ENCODE measurements around the gene EPM2A. TPM values are rescaled to one million over a fixed set of nuclear protein-coding genes. Genes with fewer than 3 reads are reported as not detected.

EPM2A gene
- total and polyA plus RNA-seq, 2 donors (not counting 3 experiments of a cell fraction or from before 2014, with no cell fraction given), result 3.1 to 4.8 TPM

DNA sequence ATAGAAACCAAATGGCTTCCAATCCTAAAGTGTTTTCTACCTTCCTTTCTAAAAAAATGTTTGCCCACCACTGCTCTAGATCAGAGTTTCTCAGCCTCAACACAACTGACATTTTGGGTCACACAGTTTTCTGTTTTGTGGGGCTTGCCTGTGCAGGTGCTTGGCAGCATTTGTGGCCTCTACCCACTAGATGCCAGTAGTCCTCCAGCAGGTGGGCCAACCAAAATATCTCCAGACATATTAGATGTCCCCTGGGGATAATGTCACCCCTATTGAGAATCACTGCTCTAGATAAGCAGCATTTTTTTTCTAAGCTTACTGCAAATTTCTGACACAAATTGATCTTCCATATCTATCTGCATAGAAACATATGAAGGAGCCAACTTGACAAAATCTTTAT lies 26.3 kb upstream of the EPM2A start:
- H3K9me3 ChIP-seq (replicated peaks; ENCODE audit: control insufficient read depth, insufficient read depth, low read length), result no peaks in the 10 kb centered on the region
- POLR2A ChIA-PET, result no interaction called here
- DNase-seq (ENCODE audit: low read depth, low spot score) (no peak), FAIRE-seq (no peak)
- no peaks in the 10 kb centered on the region for H3K4me1 ChIP-seq (ENCODE audit: control insufficient read depth, extremely low read depth, insufficient read depth, low read length)
- dilution Hi-C loops (cut with MboI; ENCODE audit: extremely low pct_ligation_motif_present, low sequenced_read_pairs), result no loop called here
- H2AFZ ChIP-seq (ENCODE audit: low read depth, low read length), result no peak overlapping the region
- H3K4me3 ChIP-seq (replicated peaks in 1 of 3; ENCODE audit: insufficient read depth in 1 of 3, low read depth in 1 of 3, low read length in 3 of 3), result no peak overlapping the region
- no peaks in the 10 kb centered on the region for H4K20me1 ChIP-seq (replicated peaks; ENCODE audit: control insufficient read depth, extremely low read depth, insufficient read depth, low read length)
- BruUV-seq (replicated peaks), result no TSS peak
- intact Hi-C loops (cut with micrococcal nuclease), result no loop called here
- H3K9ac ChIP-seq (replicated peaks; ENCODE audit: extremely low read depth, insufficient read depth, low read length), result no peak overlapping the region
- CTCF ChIA-PET, result interaction anchor here (0.7 kb wide), 1 partner anchor 10 kb away, joined by 3 read pairs; no protein-coding TSS in a partner anchor
- no peaks in the 10 kb centered on the region for H3K79me2 ChIP-seq (ENCODE audit: control insufficient read depth, insufficient read depth, low read length)
- no peak overlapping the region for H3K4me2 ChIP-seq (ENCODE audit: insufficient read depth, low read length)
- no peaks in the 10 kb centered on the region for H3K36me3 ChIP-seq (ENCODE audit: control insufficient read depth in 2 of 2, extremely low read depth in 1 of 2, insufficient read depth in 2 of 2, low read length in 2 of 2)
- no peak overlapping the region for H3K27ac ChIP-seq (ENCODE audit: insufficient read depth, low read depth, low read length)
- no peaks in the 10 kb centered on the region for H3K9me1 ChIP-seq (replicated peaks; ENCODE audit: control insufficient read depth, extremely low read depth, insufficient read depth, low read length)
- no peaks in the 10 kb centered on the region for H3K27me3 ChIP-seq (ENCODE audit: control insufficient read depth in 2 of 2, insufficient read depth in 2 of 2, low read length in 2 of 2)
- TF ChIP-seq, protein P1, sequence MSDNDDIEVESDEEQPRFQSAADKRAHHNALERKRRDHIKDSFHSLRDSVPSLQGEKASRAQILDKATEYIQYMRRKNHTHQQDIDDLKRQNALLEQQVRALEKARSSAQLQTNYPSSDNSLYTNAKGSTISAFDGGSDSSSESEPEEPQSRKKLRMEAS (IDR thresholded peaks at IDR 0.05; ENCODE audit: insufficient read depth, insufficient read length), result no peak
- TF ChIP-seq FOS (IDR thresholded peaks at IDR 0.05; ENCODE audit: borderline replicate concordance, insufficient read depth, low read length), result no peak
- TF ChIP-seq POLR2AphosphoS5 (IDR thresholded peaks at IDR 0.05; ENCODE audit: insufficient read depth, low read depth, low read length), result no peak
- no peak for TF ChIP-seq EZH2 (IDR thresholded peaks at IDR 0.05; ENCODE audit: borderline replicate concordance, low read depth, low read length, severe bottlenecking)
- no peak for TF ChIP-seq POLR2A (IDR thresholded peaks at IDR 0.05; ENCODE audit: low read depth, low read length)
- no peak for TF ChIP-seq GATA2 (IDR thresholded peaks at IDR 0.05; ENCODE audit: insufficient read depth, insufficient read length, low read depth, low read length)
- TF ChIP-seq, protein P2, sequence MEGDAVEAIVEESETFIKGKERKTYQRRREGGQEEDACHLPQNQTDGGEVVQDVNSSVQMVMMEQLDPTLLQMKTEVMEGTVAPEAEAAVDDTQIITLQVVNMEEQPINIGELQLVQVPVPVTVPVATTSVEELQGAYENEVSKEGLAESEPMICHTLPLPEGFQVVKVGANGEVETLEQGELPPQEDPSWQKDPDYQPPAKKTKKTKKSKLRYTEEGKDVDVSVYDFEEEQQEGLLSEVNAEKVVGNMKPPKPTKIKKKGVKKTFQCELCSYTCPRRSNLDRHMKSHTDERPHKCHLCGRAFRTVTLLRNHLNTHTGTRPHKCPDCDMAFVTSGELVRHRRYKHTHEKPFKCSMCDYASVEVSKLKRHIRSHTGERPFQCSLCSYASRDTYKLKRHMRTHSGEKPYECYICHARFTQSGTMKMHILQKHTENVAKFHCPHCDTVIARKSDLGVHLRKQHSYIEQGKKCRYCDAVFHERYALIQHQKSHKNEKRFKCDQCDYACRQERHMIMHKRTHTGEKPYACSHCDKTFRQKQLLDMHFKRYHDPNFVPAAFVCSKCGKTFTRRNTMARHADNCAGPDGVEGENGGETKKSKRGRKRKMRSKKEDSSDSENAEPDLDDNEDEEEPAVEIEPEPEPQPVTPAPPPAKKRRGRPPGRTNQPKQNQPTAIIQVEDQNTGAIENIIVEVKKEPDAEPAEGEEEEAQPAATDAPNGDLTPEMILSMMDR (IDR thresholded peaks at IDR 0.05; ENCODE audit: extremely low read depth in 1 of 2, insufficient read depth in 1 of 2, low read depth in 1 of 2, low read length in 2 of 2), result no peak
- TF ChIP-seq JUN (IDR thresholded peaks at IDR 0.05; ENCODE audit: borderline replicate concordance, insufficient read depth, insufficient read length, low read depth), result no peak
- no peak for TF ChIP-seq MYC (IDR thresholded peaks at IDR 0.05; ENCODE audit: low read depth, low read length)
